SU-DHL-6 (cell line): ENCODE data around the gene SMIM5.

Experiments
- EZH2phosphoT487 ChIP-seq: fragments of 200-600 bp; sonication (generic), shearing (Covaris generic); conservative IDR thresholded peaks from 2 replicates; pipeline ENCODE4 v1.6.1; 2018; ENCODE audit warnings: mild to moderate bottlenecking, antibody characterized with exemption, low read length, moderate library complexity, mixed read lengths
- TF ChIP-seq, protein P1 (sequence below): fragments of 200-600 bp; sonication (generic); IDR thresholded peaks from one replicate; pipeline ENCODE4 v1.5.1; 2017; ENCODE audit warnings: antibody characterized with exemption, mild to moderate bottlenecking, low read length, moderate library complexity; ENCODE audit not compliant: insufficient read depth, poor library complexity, severe bottlenecking

DNA sequence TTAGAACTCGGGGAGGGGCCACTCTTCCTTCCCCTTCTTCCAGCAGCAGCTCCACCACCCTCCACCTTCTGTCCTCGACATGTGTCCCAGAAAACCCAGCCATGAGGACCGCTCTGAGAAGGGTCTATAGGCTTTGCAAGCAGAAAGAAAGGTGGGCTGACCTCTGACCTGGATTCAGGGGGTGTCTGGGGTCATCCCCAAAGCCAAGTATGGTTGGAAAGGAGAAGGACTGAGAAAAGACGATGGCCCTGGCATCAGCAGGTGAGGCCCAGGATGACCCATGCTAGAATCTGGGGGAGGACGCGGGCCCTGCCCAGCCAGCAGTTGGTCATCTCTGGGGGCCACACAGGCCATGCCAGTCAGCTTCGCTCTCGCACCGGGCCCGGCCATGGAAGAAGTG, 6.1 kb upstream of the SMIM5 start:
- TF ChIP-seq, protein P1, sequence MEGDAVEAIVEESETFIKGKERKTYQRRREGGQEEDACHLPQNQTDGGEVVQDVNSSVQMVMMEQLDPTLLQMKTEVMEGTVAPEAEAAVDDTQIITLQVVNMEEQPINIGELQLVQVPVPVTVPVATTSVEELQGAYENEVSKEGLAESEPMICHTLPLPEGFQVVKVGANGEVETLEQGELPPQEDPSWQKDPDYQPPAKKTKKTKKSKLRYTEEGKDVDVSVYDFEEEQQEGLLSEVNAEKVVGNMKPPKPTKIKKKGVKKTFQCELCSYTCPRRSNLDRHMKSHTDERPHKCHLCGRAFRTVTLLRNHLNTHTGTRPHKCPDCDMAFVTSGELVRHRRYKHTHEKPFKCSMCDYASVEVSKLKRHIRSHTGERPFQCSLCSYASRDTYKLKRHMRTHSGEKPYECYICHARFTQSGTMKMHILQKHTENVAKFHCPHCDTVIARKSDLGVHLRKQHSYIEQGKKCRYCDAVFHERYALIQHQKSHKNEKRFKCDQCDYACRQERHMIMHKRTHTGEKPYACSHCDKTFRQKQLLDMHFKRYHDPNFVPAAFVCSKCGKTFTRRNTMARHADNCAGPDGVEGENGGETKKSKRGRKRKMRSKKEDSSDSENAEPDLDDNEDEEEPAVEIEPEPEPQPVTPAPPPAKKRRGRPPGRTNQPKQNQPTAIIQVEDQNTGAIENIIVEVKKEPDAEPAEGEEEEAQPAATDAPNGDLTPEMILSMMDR: no peak
- no peak for TF ChIP-seq EZH2phosphoT487
